K562 (cell line): ENCODE results near the gene PPP6R3. TPM values are rescaled to one million over a fixed set of nuclear protein-coding genes. Genes with fewer than 3 reads are reported as not detected.

Source experiments
- ATAC-seq: fragments of 200-7000 bp; cut with Tn5 transposase; 3 replicates; pipeline ENCODE4 v1.9.1; 2020; ENCODE audit warnings: moderate library complexity
- BruUV-seq: library from RNA; stranded (reverse); fragments of 400-500 nt; replicated peaks from 2 replicates; lab custom pipeline; 2021; lab: Mats Ljungman, UMichigan
- CTCF ChIA-PET: fragments of 300-600 bp; formaldehyde crosslinking; extraction: SDS; loops from one replicate; lab custom pipeline; 2021; ENCODE audit warnings: low intra/inter-chr PET ratio; lab: Yijun Ruan, JAX
- POLR2A ChIA-PET: fragments of 300-600, 350-650 bp; sonication (Branson Sonifier 250); formaldehyde crosslinking; extraction: SDS; loops from one replicate; lab custom pipeline; 2021; ENCODE audit warnings: antibody characterized with exemption, inconsistent platforms; lab: Yijun Ruan, JAX
- DNase-seq, 4 experiments: peaks; one replicate each; pipeline versions ENCODE4 v3.0.0 to v3.0.0-alpha.2; 2011 to 2018; ENCODE audit warnings: low spot score in 3 of 4, mixed read lengths in 3 of 4; ENCODE audit errors: extremely low read depth in 1 of 4
- FAIRE-seq: peaks from 2 replicates; lab custom pipeline; 2011; peaks lifted over from hg19 to GRCh38; lab: Jason Lieb, UNC
- H2AFZ ChIP-seq: 2 replicates; pipeline ENCODE4 v1.6.0; 2011; ENCODE audit warnings: low read depth, low read length, control low read depth, inconsistent platforms
- H3K27ac ChIP-seq: fragments of 200-600 bp; 3 replicates; pipeline ENCODE4 v1.8.0; 2011; ENCODE audit warnings: low read depth, mild to moderate bottlenecking, control low read depth, inconsistent platforms, low read length, moderate library complexity, mixed read lengths; ENCODE audit errors: extremely low read depth
- H3K27me3 ChIP-seq, 2 experiments: fragments of 300-600 bp in 1 of 2; 2 replicates in 1 of 2; 3 replicates in 1 of 2; pipeline versions ENCODE4 v1.6.0 to v1.8.0; 2011; ENCODE audit warnings: inconsistent platforms in 2 of 2, low read length in 2 of 2, mild to moderate bottlenecking in 1 of 2, mixed read lengths in 1 of 2, moderate library complexity in 1 of 2; ENCODE audit not compliant: control insufficient read depth in 2 of 2, insufficient read depth in 2 of 2
- H3K36me3 ChIP-seq: fragments of 300-600 bp; 3 replicates; pipeline ENCODE4 v1.8.0; 2011; ENCODE audit warnings: mild to moderate bottlenecking, low read length, inconsistent platforms; ENCODE audit not compliant: control insufficient read depth, insufficient read depth
- H3K4me1 ChIP-seq, 2 experiments: fragments of 200-600 bp in 1 of 2; replicated peaks in 1 of 2; 2 replicates in 1 of 2; 3 replicates in 1 of 2; pipeline versions ENCODE4 v1.5.1 to v1.8.0; 2011; ENCODE audit warnings: inconsistent platforms in 2 of 2, low read length in 2 of 2, mild to moderate bottlenecking in 1 of 2, mixed read lengths in 1 of 2, moderate library complexity in 1 of 2; ENCODE audit not compliant: control insufficient read depth in 2 of 2, insufficient read depth in 2 of 2
- H3K4me2 ChIP-seq: 2 replicates; pipeline ENCODE4 v1.6.1; 2011; ENCODE audit warnings: low read length, control low read depth, inconsistent platforms, mixed read lengths; ENCODE audit not compliant: insufficient read depth
- H3K4me3 ChIP-seq: fragments of 200-600 bp; sonication (generic), shearing (Covaris generic); 2 replicates; pipeline ENCODE4 v1.5.1; 2016; ENCODE audit warnings: control low read depth, inconsistent platforms
- H3K79me2 ChIP-seq: fragments of 200-600 bp; 3 replicates; pipeline ENCODE4 v1.8.0; 2011; ENCODE audit warnings: low read length, inconsistent platforms; ENCODE audit not compliant: control insufficient read depth, insufficient read depth
- H3K9ac ChIP-seq, 2 experiments: 2 replicates each; pipeline versions ENCODE4 v1.6.0 to v1.6.1; 2011; ENCODE audit warnings: low read depth in 2 of 2, low read length in 2 of 2, control low read depth in 1 of 2, inconsistent platforms in 1 of 2, mild to moderate bottlenecking in 1 of 2, mixed read lengths in 1 of 2; ENCODE audit not compliant: insufficient read depth in 1 of 2
- H3K9me1 ChIP-seq: one replicate; pipeline ENCODE4 v1.6.0; 2011; ENCODE audit warnings: inconsistent platforms, mild to moderate bottlenecking, low read length, moderate library complexity; ENCODE audit not compliant: control insufficient read depth, insufficient read depth
- H3K9me3 ChIP-seq: replicated peaks from 2 replicates; pipeline ENCODE4 v1.5.1; 2011; ENCODE audit warnings: low read depth, low read length, inconsistent platforms; ENCODE audit not compliant: control insufficient read depth, insufficient read depth
- H4K20me1 ChIP-seq: replicated peaks from 2 replicates; pipeline ENCODE4 v1.6.1; 2011; ENCODE audit warnings: low read length, inconsistent platforms, mixed read lengths; ENCODE audit not compliant: control insufficient read depth, insufficient read depth
- CEBPB ChIP-seq: fragments of 450-650 bp; IDR thresholded peaks from 2 replicates; pipeline ENCODE4 v1.6.1; 2016; ENCODE audit warnings: missing genetic modification characterization, missing compliant biosample characterization
- MTF1 ChIP-seq: fragments of 250-450 bp; sonication (Bioruptor Pico); IDR thresholded peaks from 2 replicates; pipeline ENCODE4 v1.9.0; 2021; ENCODE audit warnings: moderate library complexity, mild to moderate bottlenecking, inconsistent platforms, borderline replicate concordance
- RBM25 ChIP-seq: fragments of 200-400 bp; formaldehyde crosslinking; IDR thresholded peaks from 2 replicates; pipeline ENCODE4 v1.6.1; 2018; ENCODE audit warnings: low read length, low read depth, moderate library complexity; ENCODE audit not compliant: severe bottlenecking
- ZKSCAN8 ChIP-seq: fragments of 200-800 bp; sonication (Bioruptor generic); IDR thresholded peaks from 2 replicates; pipeline ENCODE4 v1.6.1; 2016; ENCODE audit warnings: missing genetic modification characterization, missing compliant biosample characterization
- ZNF140 ChIP-seq: fragments of 250-450 bp; sonication (Bioruptor Pico); IDR thresholded peaks from 2 replicates; pipeline ENCODE4 v1.8.0; 2021; ENCODE audit warnings: moderate library complexity, mild to moderate bottlenecking, inconsistent platforms
- ZNF175 ChIP-seq: fragments of 200-800 bp; sonication (Bioruptor generic); IDR thresholded peaks from 2 replicates; pipeline ENCODE4 v1.6.1; 2016; ENCODE audit warnings: low read depth, mild to moderate bottlenecking, missing genetic modification characterization, missing compliant biosample characterization
- WGBS: fragments of 100-300 bp; shearing (Covaris generic); methylation state at CpG from one replicate; pipeline ENCODE4 v1.1.6; 2016; ENCODE audit warnings: low coverage, mixed read lengths; ENCODE audit not compliant: insufficient coverage; ENCODE audit errors: missing lambda C conversion rate; 5-methylcytosine and 5-hydroxymethylcytosine counted together
- in situ Hi-C: fragments of 300-500 bp; cut with MboI; formaldehyde crosslinking; loops from 4 replicates; pipeline ENCODE4 v1.15.0; 2018; ENCODE audit warnings: inconsistent platforms, mixed read lengths
- intact Hi-C: fragments of 100-400 bp; cut with micrococcal nuclease; formaldehyde crosslinking; loops from 2 replicates; pipeline ENCODE4 v1.14.2; 2022
- polyA plus RNA-seq, 8 experiments: library from polyadenylated mRNA; depleted of rRNA in 4 of 8; stranded (reverse) in 5 of 8; unstranded in 3 of 8; fragments of >200 nt; fragmentation: Nextera tagmentation in 2 of 8; fragmentation: Illumina TruSeq in 1 of 8; extraction: Ambion mirVana in 2 of 8; extraction: Trizol in 1 of 8; gene quantifications; 2 replicates each; pipeline versions ENCODE4 v1.2.1 to v1.2.3, GENCODE V29; 2011 to 2014; ENCODE audit warnings: inconsistent platforms in 1 of 8, missing spikeins in 1 of 8
- total RNA-seq, 7 experiments: library from RNA; depleted of rRNA in 6 of 7; stranded (reverse); fragments of >200 nt in 6 of 7; fragmentation: Illumina TruSeq in 2 of 7; extraction: Trizol in 2 of 7; gene quantifications; 2 replicates each; pipeline versions ENCODE4 v1.2.1 to v1.2.3, GENCODE V29; 2011 to 2021; ENCODE audit warnings: low replicate concordance in 1 of 7
- TF ChIP-seq, protein P1 (sequence below): fragments of 250-450 bp; sonication (Bioruptor Pico); IDR thresholded peaks from 2 replicates; pipeline ENCODE4 v1.5.1; 2021; ENCODE audit warnings: mild to moderate bottlenecking
- TF ChIP-seq, protein P2 (sequence below): sonication (generic); formaldehyde crosslinking; IDR thresholded peaks from 2 replicates; pipeline ENCODE4 v1.8.1; 2023; ENCODE audit warnings: mild to moderate bottlenecking, missing genetic modification reagents
- TF ChIP-seq, protein P3 (sequence below): fragments of 450-650 bp; formaldehyde crosslinking; IDR thresholded peaks from 2 replicates; pipeline ENCODE4 v1.4.0; 2020; ENCODE audit warnings: mild to moderate bottlenecking, moderate library complexity

The PPP6R3 gene
- total and polyA plus RNA-seq, 9 of the 15 experiments (the other 6 are each of a cell fraction or from before 2014, with no cell fraction given), result 20.3 to 117 (median 80.6) TPM

DNA sequence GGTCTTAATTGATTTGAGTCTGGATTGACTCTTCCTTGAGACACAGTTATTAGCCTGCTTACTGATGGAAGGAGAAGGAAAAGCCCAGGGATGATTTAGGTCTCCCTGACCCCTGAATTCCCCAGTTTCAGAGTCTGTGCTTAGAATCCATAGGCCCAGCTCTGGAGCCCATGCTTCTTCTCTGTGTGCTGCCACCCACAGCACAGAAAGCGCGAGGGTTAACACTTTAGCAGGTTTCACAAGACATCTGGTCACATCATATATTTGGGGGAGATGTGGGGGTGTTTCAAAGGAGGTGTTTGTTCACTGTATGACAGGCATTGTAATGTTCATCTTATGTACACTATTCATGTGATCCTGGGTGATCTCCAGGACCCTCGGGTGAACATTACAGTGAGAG is 107.0 kb downstream of the PPP6R3 start (continued):
- TF ChIP-seq, protein P1, sequence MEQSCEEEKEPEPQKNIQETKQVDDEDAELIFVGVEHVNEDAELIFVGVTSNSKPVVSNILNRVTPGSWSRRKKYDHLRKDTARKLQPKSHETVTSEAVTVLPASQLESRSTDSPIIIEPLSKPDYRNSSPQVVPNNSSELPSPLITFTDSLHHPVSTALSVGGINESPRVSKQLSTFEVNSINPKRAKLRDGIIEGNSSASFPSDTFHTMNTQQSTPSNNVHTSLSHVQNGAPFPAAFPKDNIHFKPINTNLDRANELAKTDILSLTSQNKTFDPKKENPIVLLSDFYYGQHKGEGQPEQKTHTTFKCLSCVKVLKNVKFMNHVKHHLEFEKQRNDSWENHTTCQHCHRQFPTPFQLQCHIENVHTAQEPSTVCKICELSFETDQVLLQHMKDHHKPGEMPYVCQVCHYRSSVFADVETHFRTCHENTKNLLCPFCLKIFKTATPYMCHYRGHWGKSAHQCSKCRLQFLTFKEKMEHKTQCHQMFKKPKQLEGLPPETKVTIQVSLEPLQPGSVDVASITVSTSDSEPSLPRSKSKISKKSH (CRISPR knock-in tag), result no peak

DNA sequence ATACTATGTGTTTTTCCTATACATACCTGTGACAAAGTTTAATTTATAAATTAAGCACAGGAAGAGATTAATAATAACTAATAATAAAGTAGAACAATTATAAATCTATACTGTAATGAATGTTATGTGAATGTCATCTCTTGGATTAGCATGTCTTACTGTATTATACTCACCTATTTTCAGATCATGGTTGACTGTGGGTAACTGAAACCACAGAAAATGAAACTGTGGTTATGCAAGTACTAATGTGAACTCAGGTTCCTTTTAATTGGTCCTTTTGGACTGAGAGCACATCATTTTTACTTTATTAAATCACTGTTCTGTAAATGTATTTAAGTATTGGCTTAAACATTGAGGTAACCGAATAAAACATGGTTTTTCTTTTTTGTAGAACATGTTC is 108.8 kb downstream of the PPP6R3 start:
- Histone ChIP-seq H4K20me1 (no peaks in the 10 kb centered on the region), H3K4me2 (no peak overlapping the region), H3K36me3 (peaks cover 90% of the 10 kb centered on the region), H3K27me3 (no peaks in the 10 kb centered on the region), H2AFZ (no peak overlapping the region), H3K4me3 (no peak overlapping the region), H3K9me3 (no peaks in the 10 kb centered on the region), H3K9ac (no peak overlapping the region), H3K79me2 (no peaks in the 10 kb centered on the region), H3K4me1 (peaks cover 0 to 4% of the 10 kb centered on the region in 2 experiments; a peak in 2 of 5 replicates), H3K9me1 (no peaks in the 10 kb centered on the region), H3K27ac (no peak overlapping the region)
- FAIRE-seq (no peak), ATAC-seq (no peak), DNase-seq (no peak)
- ChIA-PET POLR2A (no interaction called here), CTCF (no interaction called here)
- WGBS, result 93% methylated on average over 1 of the region's 1 CpG
- intact Hi-C loops, result no loop called here
- BruUV-seq, result no TSS peak
- in situ Hi-C loops, result no loop called here
- TF ChIP-seq MTF1 (no peak), ZNF140 (CRISPR knock-in tag) (no peak), RBM25 (no peak), ZKSCAN8 (CRISPR knock-in tag) (no peak), ZNF175 (CRISPR knock-in tag) (no peak), CEBPB (tag) (no peak)
- TF ChIP-seq, protein P2, sequence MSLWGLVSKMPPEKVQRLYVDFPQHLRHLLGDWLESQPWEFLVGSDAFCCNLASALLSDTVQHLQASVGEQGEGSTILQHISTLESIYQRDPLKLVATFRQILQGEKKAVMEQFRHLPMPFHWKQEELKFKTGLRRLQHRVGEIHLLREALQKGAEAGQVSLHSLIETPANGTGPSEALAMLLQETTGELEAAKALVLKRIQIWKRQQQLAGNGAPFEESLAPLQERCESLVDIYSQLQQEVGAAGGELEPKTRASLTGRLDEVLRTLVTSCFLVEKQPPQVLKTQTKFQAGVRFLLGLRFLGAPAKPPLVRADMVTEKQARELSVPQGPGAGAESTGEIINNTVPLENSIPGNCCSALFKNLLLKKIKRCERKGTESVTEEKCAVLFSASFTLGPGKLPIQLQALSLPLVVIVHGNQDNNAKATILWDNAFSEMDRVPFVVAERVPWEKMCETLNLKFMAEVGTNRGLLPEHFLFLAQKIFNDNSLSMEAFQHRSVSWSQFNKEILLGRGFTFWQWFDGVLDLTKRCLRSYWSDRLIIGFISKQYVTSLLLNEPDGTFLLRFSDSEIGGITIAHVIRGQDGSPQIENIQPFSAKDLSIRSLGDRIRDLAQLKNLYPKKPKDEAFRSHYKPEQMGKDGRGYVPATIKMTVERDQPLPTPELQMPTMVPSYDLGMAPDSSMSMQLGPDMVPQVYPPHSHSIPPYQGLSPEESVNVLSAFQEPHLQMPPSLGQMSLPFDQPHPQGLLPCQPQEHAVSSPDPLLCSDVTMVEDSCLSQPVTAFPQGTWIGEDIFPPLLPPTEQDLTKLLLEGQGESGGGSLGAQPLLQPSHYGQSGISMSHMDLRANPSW (CRISPR knock-in tag), result no peak
- TF ChIP-seq, protein P3, sequence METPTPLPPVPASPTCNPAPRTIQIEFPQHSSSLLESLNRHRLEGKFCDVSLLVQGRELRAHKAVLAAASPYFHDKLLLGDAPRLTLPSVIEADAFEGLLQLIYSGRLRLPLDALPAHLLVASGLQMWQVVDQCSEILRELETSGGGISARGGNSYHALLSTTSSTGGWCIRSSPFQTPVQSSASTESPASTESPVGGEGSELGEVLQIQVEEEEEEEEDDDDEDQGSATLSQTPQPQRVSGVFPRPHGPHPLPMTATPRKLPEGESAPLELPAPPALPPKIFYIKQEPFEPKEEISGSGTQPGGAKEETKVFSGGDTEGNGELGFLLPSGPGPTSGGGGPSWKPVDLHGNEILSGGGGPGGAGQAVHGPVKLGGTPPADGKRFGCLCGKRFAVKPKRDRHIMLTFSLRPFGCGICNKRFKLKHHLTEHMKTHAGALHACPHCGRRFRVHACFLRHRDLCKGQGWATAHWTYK (CRISPR knock-in tag), result no peak
